GM12878 (cell line): Measurements from ENCODE around the gene CNOT8.

Source experiments
- EGR1 ChIP-seq, 2 experiments: IDR thresholded peaks; 1 replicate in 1 of 2; 2 replicates in 1 of 2; pipeline ENCODE4 v1.6.1; 2011 to 2012; ENCODE audit warnings: low read depth in 2 of 2, low read length in 2 of 2, borderline replicate concordance in 1 of 2, mild to moderate bottlenecking in 1 of 2, moderate library complexity in 1 of 2
- EZH2 ChIP-seq: IDR thresholded peaks from 2 replicates; pipeline ENCODE4 v1.6.1; 2012; ENCODE audit warnings: low read depth, mild to moderate bottlenecking, control low read depth, inconsistent platforms, low read length, borderline replicate concordance; ENCODE audit not compliant: control insufficient read depth
- GABPA ChIP-seq: IDR thresholded peaks from 2 replicates; pipeline ENCODE4 v1.6.1; 2014; ENCODE audit warnings: antibody characterized with exemption, low read depth, mild to moderate bottlenecking, inconsistent platforms
- IRF3 ChIP-seq: fragments of 450-650 bp; IDR thresholded peaks from 2 replicates; pipeline ENCODE4 v1.6.1; 2014; ENCODE audit warnings: mild to moderate bottlenecking
- MYC ChIP-seq: IDR thresholded peaks from 2 replicates; pipeline ENCODE4 v1.6.1; 2011; ENCODE audit warnings: mild to moderate bottlenecking, low read length, moderate library complexity, inconsistent platforms; ENCODE audit not compliant: insufficient read depth, insufficient replicate concordance, insufficient read length, severe bottlenecking
- RFX5 ChIP-seq: IDR thresholded peaks from 2 replicates; pipeline ENCODE4 v1.6.1; 2011; ENCODE audit warnings: low read depth, low read length, improper control_type of control experiment
- SRF ChIP-seq, 2 experiments: IDR thresholded peaks; 2 replicates each; pipeline ENCODE4 v1.6.1; 2011; ENCODE audit warnings: low read depth in 2 of 2, low read length in 2 of 2, mild to moderate bottlenecking in 1 of 2, moderate library complexity in 1 of 2
- TBL1XR1 ChIP-seq: IDR thresholded peaks from 2 replicates; pipeline ENCODE4 v1.6.1; 2012; ENCODE audit warnings: low read depth, low read length, improper control_type of control experiment
- ZNF274 ChIP-seq: IDR thresholded peaks from one replicate; pipeline ENCODE4 v1.8.0; 2011; ENCODE audit not compliant: insufficient read length, insufficient read depth
- TF ChIP-seq, protein P1 (sequence below): IDR thresholded peaks from 2 replicates; pipeline ENCODE4 v1.6.1; 2011; ENCODE audit warnings: low read depth, low read length, improper control_type of control experiment, borderline replicate concordance
- TF ChIP-seq, protein P2 (sequence below), 3 experiments: IDR thresholded peaks in 2 of 3; conservative IDR thresholded peaks in 1 of 3; 2 replicates each; pipeline ENCODE4 v1.5.1; 2011; ENCODE audit warnings: low read depth in 3 of 3, low read length in 3 of 3, mild to moderate bottlenecking in 3 of 3, control low read depth in 2 of 3, moderate library complexity in 2 of 3, inconsistent platforms in 1 of 3, mixed read lengths in 1 of 3; ENCODE audit not compliant: control insufficient read depth in 2 of 3, insufficient read depth in 1 of 3; ENCODE audit errors: extremely low read depth in 1 of 3
- TF ChIP-seq, protein P3 (sequence below): fragments of 450-650 bp; IDR thresholded peaks from 2 replicates; pipeline ENCODE4 v1.6.1; 2017; ENCODE audit warnings: mild to moderate bottlenecking
- TF ChIP-seq, protein P4 (sequence below): fragments of 450-650 bp; IDR thresholded peaks from 2 replicates; pipeline ENCODE4 v1.6.1; 2018; ENCODE audit warnings: mild to moderate bottlenecking, low read depth, moderate library complexity; ENCODE audit not compliant: partially characterized antibody

DNA sequence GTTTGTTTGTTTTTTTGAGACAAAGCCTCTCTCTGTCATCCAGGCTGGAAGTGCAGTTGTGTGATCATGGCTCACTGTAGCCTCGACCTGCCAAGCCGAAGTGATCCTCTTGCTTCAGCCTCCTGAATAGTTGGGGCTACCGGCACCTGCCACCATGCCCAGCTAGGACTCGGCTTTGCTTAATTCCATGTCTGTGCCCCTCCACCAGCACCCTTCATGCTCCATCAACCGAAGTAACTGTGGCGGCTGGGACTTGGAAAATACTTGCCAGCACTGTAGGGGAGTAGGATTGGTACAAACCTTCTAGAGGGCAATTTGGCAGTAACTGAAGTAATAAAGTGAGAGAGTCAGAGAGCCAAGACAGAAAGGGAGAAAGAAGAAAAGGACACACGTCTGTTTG, 27.0 kb upstream of the CNOT8 start:
- TF ChIP-seq, protein P1, sequence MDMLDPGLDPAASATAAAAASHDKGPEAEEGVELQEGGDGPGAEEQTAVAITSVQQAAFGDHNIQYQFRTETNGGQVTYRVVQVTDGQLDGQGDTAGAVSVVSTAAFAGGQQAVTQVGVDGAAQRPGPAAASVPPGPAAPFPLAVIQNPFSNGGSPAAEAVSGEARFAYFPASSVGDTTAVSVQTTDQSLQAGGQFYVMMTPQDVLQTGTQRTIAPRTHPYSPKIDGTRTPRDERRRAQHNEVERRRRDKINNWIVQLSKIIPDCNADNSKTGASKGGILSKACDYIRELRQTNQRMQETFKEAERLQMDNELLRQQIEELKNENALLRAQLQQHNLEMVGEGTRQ = no peak
- TF ChIP-seq, protein P2, sequence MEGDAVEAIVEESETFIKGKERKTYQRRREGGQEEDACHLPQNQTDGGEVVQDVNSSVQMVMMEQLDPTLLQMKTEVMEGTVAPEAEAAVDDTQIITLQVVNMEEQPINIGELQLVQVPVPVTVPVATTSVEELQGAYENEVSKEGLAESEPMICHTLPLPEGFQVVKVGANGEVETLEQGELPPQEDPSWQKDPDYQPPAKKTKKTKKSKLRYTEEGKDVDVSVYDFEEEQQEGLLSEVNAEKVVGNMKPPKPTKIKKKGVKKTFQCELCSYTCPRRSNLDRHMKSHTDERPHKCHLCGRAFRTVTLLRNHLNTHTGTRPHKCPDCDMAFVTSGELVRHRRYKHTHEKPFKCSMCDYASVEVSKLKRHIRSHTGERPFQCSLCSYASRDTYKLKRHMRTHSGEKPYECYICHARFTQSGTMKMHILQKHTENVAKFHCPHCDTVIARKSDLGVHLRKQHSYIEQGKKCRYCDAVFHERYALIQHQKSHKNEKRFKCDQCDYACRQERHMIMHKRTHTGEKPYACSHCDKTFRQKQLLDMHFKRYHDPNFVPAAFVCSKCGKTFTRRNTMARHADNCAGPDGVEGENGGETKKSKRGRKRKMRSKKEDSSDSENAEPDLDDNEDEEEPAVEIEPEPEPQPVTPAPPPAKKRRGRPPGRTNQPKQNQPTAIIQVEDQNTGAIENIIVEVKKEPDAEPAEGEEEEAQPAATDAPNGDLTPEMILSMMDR (IDR thresholded peaks at IDR 0.05 in 2 of 3, conservative IDR thresholded peaks at IDR 0.05 in 1 of 3; ENCODE audit: control insufficient read depth in 2 of 3, extremely low read depth in 1 of 3, insufficient read depth in 1 of 3, low read depth in 3 of 3, low read length in 3 of 3) = no peak
- TF ChIP-seq ZNF274 (no peak), RFX5 (no peak), GABPA (no peak), SRF (IDR thresholded peaks at IDR 0.05; ENCODE audit: low read depth in 2 of 2, low read length in 2 of 2) (no peak), IRF3 (no peak), MYC (no peak), EGR1 (IDR thresholded peaks at IDR 0.05; ENCODE audit: borderline replicate concordance in 1 of 2, low read depth in 2 of 2, low read length in 2 of 2) (no peak), TBL1XR1 (no peak), EZH2 (no peak)
- TF ChIP-seq, protein P3, sequence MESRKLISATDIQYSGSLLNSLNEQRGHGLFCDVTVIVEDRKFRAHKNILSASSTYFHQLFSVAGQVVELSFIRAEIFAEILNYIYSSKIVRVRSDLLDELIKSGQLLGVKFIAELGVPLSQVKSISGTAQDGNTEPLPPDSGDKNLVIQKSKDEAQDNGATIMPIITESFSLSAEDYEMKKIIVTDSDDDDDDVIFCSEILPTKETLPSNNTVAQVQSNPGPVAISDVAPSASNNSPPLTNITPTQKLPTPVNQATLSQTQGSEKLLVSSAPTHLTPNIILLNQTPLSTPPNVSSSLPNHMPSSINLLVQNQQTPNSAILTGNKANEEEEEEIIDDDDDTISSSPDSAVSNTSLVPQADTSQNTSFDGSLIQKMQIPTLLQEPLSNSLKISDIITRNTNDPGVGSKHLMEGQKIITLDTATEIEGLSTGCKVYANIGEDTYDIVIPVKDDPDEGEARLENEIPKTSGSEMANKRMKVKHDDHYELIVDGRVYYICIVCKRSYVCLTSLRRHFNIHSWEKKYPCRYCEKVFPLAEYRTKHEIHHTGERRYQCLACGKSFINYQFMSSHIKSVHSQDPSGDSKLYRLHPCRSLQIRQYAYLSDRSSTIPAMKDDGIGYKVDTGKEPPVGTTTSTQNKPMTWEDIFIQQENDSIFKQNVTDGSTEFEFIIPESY = no peak
- TF ChIP-seq, protein P4, sequence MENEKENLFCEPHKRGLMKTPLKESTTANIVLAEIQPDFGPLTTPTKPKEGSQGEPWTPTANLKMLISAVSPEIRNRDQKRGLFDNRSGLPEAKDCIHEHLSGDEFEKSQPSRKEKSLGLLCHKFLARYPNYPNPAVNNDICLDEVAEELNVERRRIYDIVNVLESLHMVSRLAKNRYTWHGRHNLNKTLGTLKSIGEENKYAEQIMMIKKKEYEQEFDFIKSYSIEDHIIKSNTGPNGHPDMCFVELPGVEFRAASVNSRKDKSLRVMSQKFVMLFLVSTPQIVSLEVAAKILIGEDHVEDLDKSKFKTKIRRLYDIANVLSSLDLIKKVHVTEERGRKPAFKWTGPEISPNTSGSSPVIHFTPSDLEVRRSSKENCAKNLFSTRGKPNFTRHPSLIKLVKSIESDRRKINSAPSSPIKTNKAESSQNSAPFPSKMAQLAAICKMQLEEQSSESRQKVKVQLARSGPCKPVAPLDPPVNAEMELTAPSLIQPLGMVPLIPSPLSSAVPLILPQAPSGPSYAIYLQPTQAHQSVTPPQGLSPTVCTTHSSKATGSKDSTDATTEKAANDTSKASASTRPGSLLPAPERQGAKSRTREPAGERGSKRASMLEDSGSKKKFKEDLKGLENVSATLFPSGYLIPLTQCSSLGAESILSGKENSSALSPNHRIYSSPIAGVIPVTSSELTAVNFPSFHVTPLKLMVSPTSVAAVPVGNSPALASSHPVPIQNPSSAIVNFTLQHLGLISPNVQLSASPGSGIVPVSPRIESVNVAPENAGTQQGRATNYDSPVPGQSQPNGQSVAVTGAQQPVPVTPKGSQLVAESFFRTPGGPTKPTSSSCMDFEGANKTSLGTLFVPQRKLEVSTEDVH = no peak
